Retinal pigment epithelial cell (primary cell): ENCODE data around the gene TGFBR3.

Experiments
- DNase-seq: peaks from one replicate; pipeline ENCODE4 v3.0.0-alpha.2; 2010; ENCODE audit warnings: low read depth
- H3K4me3 ChIP-seq: 2 replicates; pipeline ENCODE4 v1.5.1; 2011; ENCODE audit warnings: mild to moderate bottlenecking, low read length, control low read depth, moderate library complexity
- TF ChIP-seq, protein P1 (sequence below): conservative IDR thresholded peaks from 2 replicates; pipeline ENCODE4 v1.5.1; 2011; ENCODE audit warnings: low read depth, low read length, control low read depth, inconsistent platforms

The TGFBR3 gene

GRCh38 chr1:91775227-91775626 lies 110.7 kb downstream of the TGFBR3 start:
- TF ChIP-seq, protein P1, sequence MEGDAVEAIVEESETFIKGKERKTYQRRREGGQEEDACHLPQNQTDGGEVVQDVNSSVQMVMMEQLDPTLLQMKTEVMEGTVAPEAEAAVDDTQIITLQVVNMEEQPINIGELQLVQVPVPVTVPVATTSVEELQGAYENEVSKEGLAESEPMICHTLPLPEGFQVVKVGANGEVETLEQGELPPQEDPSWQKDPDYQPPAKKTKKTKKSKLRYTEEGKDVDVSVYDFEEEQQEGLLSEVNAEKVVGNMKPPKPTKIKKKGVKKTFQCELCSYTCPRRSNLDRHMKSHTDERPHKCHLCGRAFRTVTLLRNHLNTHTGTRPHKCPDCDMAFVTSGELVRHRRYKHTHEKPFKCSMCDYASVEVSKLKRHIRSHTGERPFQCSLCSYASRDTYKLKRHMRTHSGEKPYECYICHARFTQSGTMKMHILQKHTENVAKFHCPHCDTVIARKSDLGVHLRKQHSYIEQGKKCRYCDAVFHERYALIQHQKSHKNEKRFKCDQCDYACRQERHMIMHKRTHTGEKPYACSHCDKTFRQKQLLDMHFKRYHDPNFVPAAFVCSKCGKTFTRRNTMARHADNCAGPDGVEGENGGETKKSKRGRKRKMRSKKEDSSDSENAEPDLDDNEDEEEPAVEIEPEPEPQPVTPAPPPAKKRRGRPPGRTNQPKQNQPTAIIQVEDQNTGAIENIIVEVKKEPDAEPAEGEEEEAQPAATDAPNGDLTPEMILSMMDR, result no peak

GRCh38 chr1:91774520-91775203 lies 111.3 kb downstream of the TGFBR3 start:
- H3K4me3 ChIP-seq, result no peak overlapping the region
- no peak for DNase-seq
- TF ChIP-seq, protein P1, result no peak

More at GRCh38 chr1:91775227-91775626, 110.7 kb downstream of the TGFBR3 start:
- no peak for DNase-seq
- H3K4me3 ChIP-seq, result no peak overlapping the region

DNA sequence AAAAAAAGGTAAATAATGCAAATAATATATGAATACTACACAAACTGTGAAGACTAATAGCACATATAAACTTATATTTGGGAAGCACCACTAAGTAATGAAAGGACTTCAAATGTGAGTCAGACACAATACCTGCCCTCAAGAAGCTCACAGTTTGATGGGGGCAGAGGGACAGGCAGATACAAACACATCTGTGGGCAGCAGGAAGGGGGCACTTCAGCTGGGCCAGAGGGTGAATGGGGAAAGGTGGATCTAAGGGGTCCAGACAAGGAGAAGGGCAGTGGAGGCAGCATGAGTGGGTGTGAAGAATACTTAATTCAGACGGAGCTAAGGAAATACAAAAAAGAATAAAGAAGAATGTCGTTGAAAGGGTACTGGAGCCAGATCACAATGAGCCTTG lies 114.2 kb downstream of the TGFBR3 start:
- TF ChIP-seq, protein P1, result no peak
- no peak for DNase-seq

DNA sequence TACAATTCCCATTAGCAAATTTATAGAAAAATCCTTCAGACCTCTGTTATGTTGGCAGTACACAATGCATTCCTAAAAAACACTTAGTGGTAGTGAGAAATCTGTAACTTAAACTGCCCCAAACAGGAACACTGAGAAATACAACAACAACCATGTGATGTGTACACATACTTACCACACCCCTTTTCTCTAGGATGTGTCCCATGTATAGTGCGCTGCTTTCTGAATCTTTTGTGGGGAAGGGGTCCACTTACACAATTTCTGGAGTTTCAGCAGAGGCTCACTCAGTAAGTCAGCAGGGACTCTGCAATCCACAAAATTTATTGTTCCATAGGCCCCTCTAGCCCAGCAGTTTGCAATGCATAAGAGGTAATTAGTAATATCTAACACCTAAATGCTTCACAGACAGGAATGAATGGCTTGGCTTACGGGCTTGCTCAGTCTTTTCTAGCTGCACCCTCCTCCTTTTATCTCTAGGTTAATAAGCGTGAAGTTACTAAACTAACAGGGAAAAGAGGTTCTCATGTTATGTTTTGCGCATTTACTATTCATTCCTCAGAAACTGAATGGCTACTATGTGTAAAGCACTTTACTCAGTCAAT lies 115.2 kb downstream of the TGFBR3 start:
- no peak for DNase-seq

More for the DNA sequence above, 114.2 kb downstream of the TGFBR3 start:
- H3K4me3 ChIP-seq, result no peak overlapping the region

GRCh38 chr1:91769742-91770141 lies 116.2 kb downstream of the TGFBR3 start:
- DNase-seq, result no peak
- TF ChIP-seq, protein P1, result no peak

More for the DNA sequence above, 115.2 kb downstream of the TGFBR3 start:
- H3K4me3 ChIP-seq, result no peak overlapping the region
- TF ChIP-seq, protein P1, result no peak

DNA sequence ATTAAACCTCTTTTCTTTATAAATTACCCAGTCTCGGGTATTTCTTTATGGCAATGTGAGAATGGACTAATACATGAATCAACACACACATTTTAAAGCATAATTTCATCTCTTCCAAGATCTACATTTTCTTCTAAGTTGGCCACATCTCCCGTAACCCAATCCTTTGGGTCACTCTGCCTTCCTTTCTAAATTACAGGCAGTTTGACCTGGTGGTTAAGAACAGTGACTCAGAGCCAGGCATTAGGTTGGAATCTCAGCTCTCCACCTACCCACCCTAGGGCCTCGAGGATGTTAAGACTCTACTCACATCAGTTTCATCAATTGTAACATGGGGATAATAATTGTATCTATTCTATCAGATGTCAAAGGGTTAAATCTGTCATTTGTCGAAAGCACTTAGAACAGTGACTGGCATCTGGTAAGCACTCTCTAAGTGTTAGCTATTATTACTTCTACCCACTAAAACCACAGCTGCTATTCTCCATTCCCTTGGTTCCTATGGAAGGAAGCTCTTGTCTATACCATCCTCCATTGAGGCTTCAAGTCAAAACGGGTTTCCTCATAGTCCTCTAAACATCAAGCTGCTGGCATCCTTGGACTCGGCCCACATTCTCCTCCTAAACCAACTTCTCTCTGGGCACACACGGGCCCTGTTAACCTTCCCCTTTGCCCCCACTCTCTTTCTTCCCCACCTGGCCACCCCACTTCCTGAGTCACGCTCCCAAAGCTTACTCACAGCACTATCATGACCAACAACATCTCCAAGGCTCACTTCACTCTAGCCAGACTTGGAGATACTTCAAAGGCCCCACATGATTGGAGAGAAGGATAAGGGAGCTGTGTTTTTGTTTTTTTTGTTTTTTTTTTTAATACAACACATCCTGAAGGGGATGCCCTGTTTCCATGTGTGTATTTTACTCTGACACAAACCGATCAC lies 116.9 kb downstream of the TGFBR3 start:
- H3K4me3 ChIP-seq, result no peak overlapping the region
- TF ChIP-seq, protein P1, result no peak
- DNase-seq, result no peak

More at GRCh38 chr1:91769742-91770141, 116.2 kb downstream of the TGFBR3 start:
- no peak overlapping the region for H3K4me3 ChIP-seq
